Lower lobe of right lung (tissue), 2 donors: ENCODE measurements around the gene NPLOC4. TPM values are rescaled to one million over a fixed set of nuclear protein-coding genes. Genes with fewer than 3 reads are reported as not detected.
"Not testable (repeated sequence)": the region's sequence is repeated elsewhere in the genome, so short reads cannot be mapped to it uniquely, and the experiment has no call there.

Experiments used
- ATAC-seq, 2 donors: fragments of 200-7000 bp; cut with Tn5 transposase; one replicate each; pipeline ENCODE4 v1.9.1; 2020 to 2022; ENCODE audit warnings: mild to moderate bottlenecking in 2 of 2, moderate library complexity in 2 of 2
- DNase-seq: peaks from one replicate; pipeline ENCODE4 v3.0.0-alpha.2; 2020
- H3K27ac ChIP-seq: fragments of 200-600 bp; one replicate; pipeline ENCODE4 v1.8.0; 2022
- H3K27me3 ChIP-seq: fragments of 200-600 bp; one replicate; pipeline ENCODE4 v1.8.0; 2022; ENCODE audit warnings: low read depth
- H3K36me3 ChIP-seq: fragments of 200-600 bp; one replicate; pipeline ENCODE4 v1.8.0; 2022; ENCODE audit warnings: mild to moderate bottlenecking
- H3K4me1 ChIP-seq: fragments of 200-600 bp; one replicate; pipeline ENCODE4 v1.8.0; 2022
- H3K4me3 ChIP-seq: fragments of 200-600 bp; one replicate; pipeline ENCODE4 v1.8.0; 2022; ENCODE audit warnings: mild to moderate bottlenecking
- H3K9me3 ChIP-seq: fragments of 200-600 bp; one replicate; pipeline ENCODE4 v1.8.0; 2022
- CTCF ChIP-seq: fragments of 200-600 bp; IDR thresholded peaks from one replicate; pipeline ENCODE4 v1.8.0; 2022; ENCODE audit warnings: antibody characterized with exemption, mild to moderate bottlenecking
- intact Hi-C: fragments of 100-400 bp; cut with DNase I; formaldehyde crosslinking; loops from one replicate; pipeline ENCODE4 v1.11.0; 2022
- total RNA-seq: library from RNA; stranded (reverse); fragmentation: NEBNext Ultra II Directional; extraction: Animal tissue kit (Norgen Biotek cat#: 25700); gene quantifications from one replicate; pipeline ENCODE4 v1.2.1, GENCODE V29; 2021
- donor health status: DM: no; HTN: yes; CAD: no; lungs with severe emphysema.

The NPLOC4 gene
- total RNA-seq, 1 donor from 2014 or later = 69.6 TPM

- peaks cover 18% of the 10 kb centered on the region for H3K4me1 ChIP-seq
- DNase-seq (no peak), ATAC-seq (no peak)
- H3K27ac ChIP-seq = no peak overlapping the region
- peaks cover 38% of the 10 kb centered on the region for H3K27me3 ChIP-seq
- intact Hi-C loops = no loop called here
- H3K36me3 ChIP-seq = no peaks in the 10 kb centered on the region
- no peaks in the 10 kb centered on the region for H3K9me3 ChIP-seq
- no peak overlapping the region for H3K4me3 ChIP-seq
- TF ChIP-seq CTCF = no peak
These were observed 104.2 kb downstream of the NPLOC4 start for GRCh38 chr17:81532490-81533287.

GRCh38 chr17:81531998-81532404, 104.9 kb downstream of the NPLOC4 start:
- H3K4me1 ChIP-seq = peaks cover 18% of the 10 kb centered on the region
- H3K36me3 ChIP-seq, ATAC-seq, H3K4me3 ChIP-seq, intact Hi-C loops, H3K9me3 ChIP-seq, DNase-seq, H3K27ac ChIP-seq: not testable (repeated sequence)
- H3K27me3 ChIP-seq = peaks cover 38% of the 10 kb centered on the region

GRCh38 chr17:81531013-81531412, 105.9 kb downstream of the NPLOC4 start:
- H3K4me3 ChIP-seq, ATAC-seq, H3K27ac ChIP-seq, H3K4me1 ChIP-seq, intact Hi-C loops, H3K9me3 ChIP-seq, H3K36me3 ChIP-seq, DNase-seq: not testable (repeated sequence)
- H3K27me3 ChIP-seq = peaks cover 35% of the 10 kb centered on the region

- DNase-seq (no peak), ATAC-seq (no peak)
- H3K27ac ChIP-seq = no peak overlapping the region
- no peak for TF ChIP-seq CTCF
- H3K4me3 ChIP-seq = no peak overlapping the region
- H3K4me1 ChIP-seq = peaks cover 9% of the 10 kb centered on the region
- H3K36me3 ChIP-seq = no peaks in the 10 kb centered on the region
- H3K27me3 ChIP-seq = peaks cover 40% of the 10 kb centered on the region
- no peaks in the 10 kb centered on the region for H3K9me3 ChIP-seq
- intact Hi-C loops = no loop called here
These were observed 107.5 kb downstream of the NPLOC4 start for GRCh38 chr17:81529437-81529803.

GRCh38 chr17:81528651-81529436, 108.1 kb downstream of the NPLOC4 start:
- Histone ChIP-seq H3K27ac (no peak overlapping the region), H3K27me3 (peaks cover 40% of the 10 kb centered on the region), H3K9me3 (no peaks in the 10 kb centered on the region), H3K4me3 (no peak overlapping the region), H3K36me3 (no peaks in the 10 kb centered on the region), H3K4me1 (peaks cover 9% of the 10 kb centered on the region)
- ATAC-seq = no peak
- intact Hi-C loops = no loop called here
- TF ChIP-seq CTCF = no peak
- no peak for DNase-seq

- H3K4me3 ChIP-seq = peak overlapping the region; percentile 25
- no peak for TF ChIP-seq CTCF
- intact Hi-C loops = no loop called here
- no peak overlapping the region for H3K27ac ChIP-seq
- no peaks in the 10 kb centered on the region for H3K36me3 ChIP-seq
- H3K4me1 ChIP-seq = peaks cover 9% of the 10 kb centered on the region
- DNase-seq (no peak), ATAC-seq (no peak)
- H3K27me3 ChIP-seq = peaks cover 44% of the 10 kb centered on the region
- no peaks in the 10 kb centered on the region for H3K9me3 ChIP-seq
These were observed 108.6 kb downstream of the NPLOC4 start for GRCh38 chr17:81528384-81528650.
